Measurements from ENCODE around the gene AGTPBP1.

DNA sequence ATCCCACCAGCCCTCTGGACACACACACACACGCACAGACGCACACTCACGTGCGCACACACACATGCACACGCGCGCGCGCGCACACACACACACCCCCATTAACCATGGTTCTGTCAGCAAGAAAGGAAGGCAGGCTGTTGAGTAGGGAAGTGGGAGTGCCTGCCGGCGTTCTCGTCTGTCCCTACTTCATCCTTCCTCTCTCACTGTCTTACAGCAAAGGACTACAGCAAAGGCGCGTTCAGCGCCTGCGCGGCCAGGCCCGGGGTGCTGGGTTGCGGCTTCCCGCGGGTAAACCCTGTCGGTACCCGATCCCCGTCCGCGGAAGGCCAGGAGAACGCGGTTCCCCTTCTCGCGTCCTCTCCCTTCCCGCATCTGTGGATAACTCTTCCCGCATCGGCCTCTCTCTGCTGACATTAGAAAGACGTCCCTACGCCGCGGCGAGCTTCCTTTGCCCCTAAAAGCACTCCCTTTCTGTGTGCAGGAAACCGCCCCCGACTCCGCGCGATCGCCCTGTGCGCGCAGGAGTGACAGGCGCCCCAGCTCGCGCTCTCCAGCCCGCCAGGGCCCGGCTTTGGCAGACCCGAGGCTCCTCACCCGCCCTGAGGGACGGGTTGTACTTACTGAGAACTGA, 219.2 kb downstream of the AGTPBP1 start:
- no peak for TF ChIP-seq RAD21 (IDR thresholded peaks at IDR 0.05; ENCODE audit: low read depth)
- TF ChIP-seq, protein P1, sequence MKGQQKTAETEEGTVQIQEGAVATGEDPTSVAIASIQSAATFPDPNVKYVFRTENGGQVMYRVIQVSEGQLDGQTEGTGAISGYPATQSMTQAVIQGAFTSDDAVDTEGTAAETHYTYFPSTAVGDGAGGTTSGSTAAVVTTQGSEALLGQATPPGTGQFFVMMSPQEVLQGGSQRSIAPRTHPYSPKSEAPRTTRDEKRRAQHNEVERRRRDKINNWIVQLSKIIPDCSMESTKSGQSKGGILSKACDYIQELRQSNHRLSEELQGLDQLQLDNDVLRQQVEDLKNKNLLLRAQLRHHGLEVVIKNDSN (IDR thresholded peaks at IDR 0.05) = no peak
- TF ChIP-seq FOXM1 (IDR thresholded peaks at IDR 0.05; ENCODE audit: borderline replicate concordance, low read depth) = no peak
- TF ChIP-seq TCF12 (IDR thresholded peaks at IDR 0.05; ENCODE audit: low read depth) = no peak

All from Ishikawa (cell line).